Tracheal epithelial cell (primary cell): ENCODE measurements around the gene ANLN. TPM values are rescaled to one million over a fixed set of nuclear protein-coding genes. Genes with fewer than 3 reads are reported as not detected.

Source experiments
- total RNA-seq: library from RNA; depleted of rRNA; stranded (reverse); fragments of >200 nt; gene quantifications from 2 replicates; pipeline ENCODE4 v1.2.1, GENCODE V29; 2014

The ANLN gene
- total RNA-seq: 2.3 and 8.2 TPM in 2 replicates

GRCh38 chr7:36389371-36390198 lies at the start of gene ANLN:
Gene ANLN, plus strand, starts transcription at chr7:36389862. Its CDS starts 165 bp downstream, at chr7:36390027.

Other genes starting within 250 kb of the ANLN start
- gene EEPD1, start 236.6 kb upstream of the ANLN start, total RNA-seq: 4.0 and 8.0 TPM in 2 replicates